TTC549 (cell line): ENCODE measurements around the gene HLA-F.

ENCODE experiments used
- FAIRE-seq: peaks from 2 replicates; lab custom pipeline; 2012; peaks lifted over from hg19 to GRCh38; lab: Jason Lieb, UNC

The HLA-F gene

GRCh38 chr6:29723262-29723665 is at the start of gene HLA-F:
Gene HLA-F (plus strand): TSS chr6:29723434. CDS start chr6:29723464, 30 bp downstream.
- FAIRE-seq: no peak

GRCh38 chr6:29674008-29674407 is 49.2 kb upstream of the HLA-F start:
- no peak for FAIRE-seq

GRCh38 chr6:29675561-29675960 is 47.7 kb upstream of the HLA-F start:
- no peak for FAIRE-seq

- FAIRE-seq: no peak
Observed at GRCh38 chr6:29676981-29677601, 46.1 kb upstream of the HLA-F start.

- no peak for FAIRE-seq
Observed at GRCh38 chr6:29678114-29678513, 45.1 kb upstream of the HLA-F start.

GRCh38 chr6:29679962-29680361 is 43.3 kb upstream of the HLA-F start:
- no peak for FAIRE-seq

- no peak for FAIRE-seq
Observed at GRCh38 chr6:29680416-29680815, 42.8 kb upstream of the HLA-F start.

GRCh38 chr6:29680904-29681303 is 42.3 kb upstream of the HLA-F start, which contains the start of gene ZFP57:
Gene ZFP57 (minus strand): TSS chr6:29681152. CDS start chr6:29677003, 4,149 bp downstream.
- no peak for FAIRE-seq

GRCh38 chr6:29681811-29682210 is 41.4 kb upstream of the HLA-F start:
- no peak for FAIRE-seq

- FAIRE-seq: no peak
Observed at GRCh38 chr6:29685718-29686326, 37.4 kb upstream of the HLA-F start.

- no peak for FAIRE-seq
Observed at GRCh38 chr6:29694637-29695036, 28.6 kb upstream of the HLA-F start.

GRCh38 chr6:29696147-29697125 is 26.8 kb upstream of the HLA-F start:
- FAIRE-seq: no peak

- no peak for FAIRE-seq
Observed at GRCh38 chr6:29702519-29703103, 20.6 kb upstream of the HLA-F start.

- no peak for FAIRE-seq
Observed at GRCh38 chr6:29705389-29706231, 17.6 kb upstream of the HLA-F start.

GRCh38 chr6:29708432-29709179 is 14.6 kb upstream of the HLA-F start:
- FAIRE-seq: no peak

GRCh38 chr6:29709188-29709587 is 14.0 kb upstream of the HLA-F start:
- FAIRE-seq: no peak

- FAIRE-seq: no peak
Observed at GRCh38 chr6:29710281-29710941, 12.8 kb upstream of the HLA-F start.

- FAIRE-seq: no peak
Observed at GRCh38 chr6:29720863-29721262, 2.4 kb upstream of the HLA-F start.

- no peak for FAIRE-seq
Observed at GRCh38 chr6:29723666-29724588, 693 bp downstream of the HLA-F start.
